Neural progenitor cell (in vitro differentiated cells): Measurements from ENCODE around the gene MAPK13. TPM values are rescaled to one million over a fixed set of nuclear protein-coding genes. Genes with fewer than 3 reads are reported as not detected.

Source experiments
- DNase-seq: peaks from one replicate; pipeline ENCODE4 v3.0.0-alpha.2; 2016; ENCODE audit warnings: low spot score
- H2AFZ ChIP-seq: fragments of 200-600 bp; sonication (generic); replicated peaks from 2 replicates; pipeline ENCODE4 v1.6.1; 2016; ENCODE audit warnings: antibody characterized with exemption
- H3F3A ChIP-seq: fragments of 200-600 bp; sonication (generic); 2 replicates; pipeline ENCODE4 v1.6.1; 2016; ENCODE audit warnings: antibody characterized with exemption, low read depth
- H3K27ac ChIP-seq: fragments of 200-600 bp; sonication (generic); 2 replicates; pipeline ENCODE4 v1.5.1; 2016; ENCODE audit warnings: mild to moderate bottlenecking
- H3K27me3 ChIP-seq: fragments of 200-600 bp; sonication (generic); 2 replicates; pipeline ENCODE4 v1.6.1; 2016; ENCODE audit warnings: mild to moderate bottlenecking, moderate library complexity
- H3K36me3 ChIP-seq: fragments of 200-600 bp; sonication (generic); 2 replicates; pipeline ENCODE4 v1.5.1; 2016
- H3K4me1 ChIP-seq: fragments of 200-600 bp; sonication (generic); 2 replicates; pipeline ENCODE4 v1.6.1; 2016; ENCODE audit warnings: mixed run types
- H3K4me2 ChIP-seq: fragments of 200-600 bp; sonication (generic); 2 replicates; pipeline ENCODE4 v1.6.1; 2016
- H3K4me3 ChIP-seq: fragments of 200-600 bp; sonication (generic); 2 replicates; pipeline ENCODE4 v1.5.1; 2016
- H3K79me2 ChIP-seq: fragments of 200-600 bp; sonication (generic); 2 replicates; pipeline ENCODE4 v1.6.1; 2016; ENCODE audit warnings: low read depth
- H3K9ac ChIP-seq: fragments of 200-600 bp; sonication (generic); 2 replicates; pipeline ENCODE4 v1.6.1; 2016
- H3K9me3 ChIP-seq: fragments of 200-600 bp; sonication (generic); 2 replicates; pipeline ENCODE4 v1.5.1; 2016; ENCODE audit warnings: low read depth
- H4K20me1 ChIP-seq: fragments of 200-600 bp; sonication (generic); 2 replicates; pipeline ENCODE4 v1.6.1; 2016; ENCODE audit warnings: low read depth
- H3K27ac Mint-ChIP-seq: 3 replicates; pipeline ENCODE4 v1.8.0; 2021; ENCODE audit warnings: mixed read lengths
- H3K27me3 Mint-ChIP-seq: 2 replicates; pipeline ENCODE4 v1.8.0; 2022; ENCODE audit warnings: low read depth, mild to moderate bottlenecking, inconsistent platforms, moderate library complexity, mixed read lengths; ENCODE audit not compliant: insufficient read depth
- H3K36me3 Mint-ChIP-seq: 3 replicates; pipeline ENCODE4 v1.8.0; 2021; ENCODE audit warnings: mixed read lengths
- H3K4me1 Mint-ChIP-seq: 3 replicates; pipeline ENCODE4 v1.8.0; 2021; ENCODE audit warnings: mixed read lengths
- H3K4me3 Mint-ChIP-seq: 3 replicates; pipeline ENCODE4 v1.8.0; 2021; ENCODE audit warnings: mild to moderate bottlenecking, moderate library complexity, mixed read lengths
- H3K9me3 Mint-ChIP-seq: 3 replicates; pipeline ENCODE4 v1.8.0; 2020; ENCODE audit warnings: mixed read lengths
- EZH2 ChIP-seq: fragments of 200-600 bp; sonication (generic); IDR thresholded peaks from 2 replicates; pipeline ENCODE4 v1.6.1; 2017; ENCODE audit warnings: antibody characterized with exemption, mild to moderate bottlenecking, moderate library complexity
- EZH2phosphoT487 ChIP-seq: fragments of 200-600 bp; sonication (generic); IDR thresholded peaks from 2 replicates; pipeline ENCODE4 v1.6.1; 2017; ENCODE audit warnings: antibody characterized with exemption
- total RNA-seq: library from RNA; depleted of rRNA; stranded (reverse); fragments of >200 nt; gene quantifications from 2 replicates; pipeline ENCODE4 v1.2.3, GENCODE V29; 2015; ENCODE audit warnings: low replicate concordance
- TF ChIP-seq, protein P1 (sequence below): fragments of 200-600 bp; sonication (generic); IDR thresholded peaks from 2 replicates; pipeline ENCODE4 v1.5.1; 2017; ENCODE audit warnings: antibody characterized with exemption, mild to moderate bottlenecking

Gene MAPK13
- total RNA-seq, 1 donor from 2014 or later = 0.13 TPM

DNA sequence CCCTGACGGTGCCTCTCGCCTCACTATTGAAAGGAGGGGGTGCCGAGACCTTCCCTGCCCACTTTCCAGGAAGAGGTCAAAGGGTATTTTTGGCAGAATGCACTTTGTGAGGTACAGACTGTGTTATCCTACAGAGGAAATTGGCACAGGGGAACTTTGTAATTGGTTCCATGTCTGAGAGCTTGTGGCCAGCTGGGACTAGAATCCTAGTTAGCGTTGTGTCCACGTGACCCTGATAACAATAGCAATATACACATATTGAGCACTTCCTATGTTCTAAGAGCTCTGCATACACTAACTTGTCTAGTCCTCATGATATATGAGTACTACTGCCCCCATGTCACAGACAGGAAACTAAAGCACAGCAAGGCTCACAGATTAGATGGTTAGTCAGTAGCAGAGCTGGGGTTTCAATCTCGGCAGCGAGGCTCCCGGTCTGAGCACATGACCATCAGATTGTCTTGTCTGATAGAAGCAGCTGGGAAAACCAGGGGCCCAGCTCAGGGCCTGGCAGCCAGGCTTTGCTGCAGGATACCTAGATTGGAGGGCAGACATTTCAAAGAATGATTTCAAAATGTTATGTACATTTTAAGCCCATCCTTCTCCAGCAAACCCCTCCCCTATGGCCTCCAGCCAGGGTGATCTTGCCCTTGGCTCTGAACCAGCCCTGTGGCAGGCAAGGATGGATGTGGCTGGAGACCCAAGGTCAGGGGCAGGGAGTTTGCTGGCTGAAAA, 1.4 kb downstream of the MAPK13 start:
- H3K27ac Mint-ChIP-seq = no peak overlapping the region
- Histone ChIP-seq H3K27me3 (peaks cover 41% of the 10 kb centered on the region), H3K9me3 (no peaks in the 10 kb centered on the region), H4K20me1 (no peaks in the 10 kb centered on the region), H3K36me3 (no peaks in the 10 kb centered on the region), H3K9ac (no peak overlapping the region), H3K4me1 (peaks cover 9% of the 10 kb centered on the region), H3K27ac (no peak overlapping the region), H3K4me3 (peak overlapping the region; percentile 48), H2AFZ (no peak overlapping the region), H3K79me2 (no peaks in the 10 kb centered on the region), H3K4me2 (peak overlapping the region; percentile 82), H3F3A (no peaks in the 10 kb centered on the region)
- H3K4me1 Mint-ChIP-seq = peaks cover 17% of the 10 kb centered on the region
- TF ChIP-seq EZH2phosphoT487 = no peak
- TF ChIP-seq, protein P1, sequence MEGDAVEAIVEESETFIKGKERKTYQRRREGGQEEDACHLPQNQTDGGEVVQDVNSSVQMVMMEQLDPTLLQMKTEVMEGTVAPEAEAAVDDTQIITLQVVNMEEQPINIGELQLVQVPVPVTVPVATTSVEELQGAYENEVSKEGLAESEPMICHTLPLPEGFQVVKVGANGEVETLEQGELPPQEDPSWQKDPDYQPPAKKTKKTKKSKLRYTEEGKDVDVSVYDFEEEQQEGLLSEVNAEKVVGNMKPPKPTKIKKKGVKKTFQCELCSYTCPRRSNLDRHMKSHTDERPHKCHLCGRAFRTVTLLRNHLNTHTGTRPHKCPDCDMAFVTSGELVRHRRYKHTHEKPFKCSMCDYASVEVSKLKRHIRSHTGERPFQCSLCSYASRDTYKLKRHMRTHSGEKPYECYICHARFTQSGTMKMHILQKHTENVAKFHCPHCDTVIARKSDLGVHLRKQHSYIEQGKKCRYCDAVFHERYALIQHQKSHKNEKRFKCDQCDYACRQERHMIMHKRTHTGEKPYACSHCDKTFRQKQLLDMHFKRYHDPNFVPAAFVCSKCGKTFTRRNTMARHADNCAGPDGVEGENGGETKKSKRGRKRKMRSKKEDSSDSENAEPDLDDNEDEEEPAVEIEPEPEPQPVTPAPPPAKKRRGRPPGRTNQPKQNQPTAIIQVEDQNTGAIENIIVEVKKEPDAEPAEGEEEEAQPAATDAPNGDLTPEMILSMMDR = no peak
- no peak for TF ChIP-seq EZH2
- no peak for DNase-seq
- H3K36me3 Mint-ChIP-seq = no peaks in the 10 kb centered on the region
- no peaks in the 10 kb centered on the region for H3K9me3 Mint-ChIP-seq
- H3K4me3 Mint-ChIP-seq = peak overlapping the region; percentile 21
- peaks cover 13% of the 10 kb centered on the region for H3K27me3 Mint-ChIP-seq

- H3K27ac Mint-ChIP-seq = peak overlapping the region; percentile 62
Measured at GRCh38 chr6:36132246-36132895, 2.1 kb downstream of the MAPK13 start.

DNA sequence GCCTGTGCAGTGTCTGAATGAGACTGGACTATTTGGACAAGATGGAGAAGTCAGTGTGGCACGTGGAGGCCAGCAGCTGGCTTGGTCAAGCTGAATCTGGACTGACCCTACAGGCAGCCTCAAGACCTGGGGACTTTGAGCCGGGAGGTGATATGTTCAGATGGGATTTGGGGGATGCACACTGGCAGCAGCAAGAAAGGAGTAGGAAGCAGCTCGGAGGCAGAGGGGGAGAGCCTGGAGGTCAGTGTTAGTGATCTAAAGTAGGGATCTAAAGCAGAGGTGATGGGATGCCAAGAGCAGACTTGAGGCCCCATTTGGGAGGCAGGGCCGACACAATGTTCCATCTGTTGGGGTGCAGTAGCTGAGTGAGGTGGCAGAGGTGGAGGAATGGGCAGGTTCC, 2.8 kb downstream of the MAPK13 start:
- Histone ChIP-seq H3K4me2 (no peak overlapping the region), H3K27ac (no peak overlapping the region), H3K4me1 (peaks cover 12% of the 10 kb centered on the region), H3K9ac (no peak overlapping the region), H3K79me2 (no peaks in the 10 kb centered on the region), H3K36me3 (no peaks in the 10 kb centered on the region), H3K27me3 (peaks cover 40% of the 10 kb centered on the region), H3K4me3 (no peak overlapping the region), H3F3A (no peaks in the 10 kb centered on the region), H4K20me1 (no peaks in the 10 kb centered on the region), H2AFZ (no peak overlapping the region), H3K9me3 (no peaks in the 10 kb centered on the region)
- Mint-ChIP-seq H3K27me3 (peaks cover 13% of the 10 kb centered on the region), H3K4me3 (no peak overlapping the region), H3K27ac (no peak overlapping the region), H3K9me3 (no peaks in the 10 kb centered on the region), H3K36me3 (no peaks in the 10 kb centered on the region), H3K4me1 (peaks cover 24% of the 10 kb centered on the region)
- TF ChIP-seq, protein P1 = no peak
- no peak for TF ChIP-seq EZH2
- no peak for DNase-seq

More at GRCh38 chr6:36132246-36132895, 2.1 kb downstream of the MAPK13 start:
- no peaks in the 10 kb centered on the region for H3K79me2 ChIP-seq
- H3K27me3 ChIP-seq = peaks cover 41% of the 10 kb centered on the region
- no peaks in the 10 kb centered on the region for H4K20me1 ChIP-seq
- no peak for DNase-seq
- H3K9me3 ChIP-seq = no peaks in the 10 kb centered on the region
- no peak overlapping the region for H3K4me2 ChIP-seq
- Mint-ChIP-seq H3K9me3 (no peaks in the 10 kb centered on the region), H3K4me1 (peaks cover 20% of the 10 kb centered on the region), H3K36me3 (no peaks in the 10 kb centered on the region), H3K27me3 (peaks cover 13% of the 10 kb centered on the region), H3K4me3 (no peak overlapping the region)
- no peak overlapping the region for H3K4me3 ChIP-seq
- H3K9ac ChIP-seq = no peak overlapping the region
- no peak overlapping the region for H3K27ac ChIP-seq
- TF ChIP-seq EZH2 = no peak
- TF ChIP-seq, protein P1 = no peak
- TF ChIP-seq EZH2phosphoT487 = no peak
- no peak overlapping the region for H2AFZ ChIP-seq
- peaks cover 9% of the 10 kb centered on the region for H3K4me1 ChIP-seq
- no peaks in the 10 kb centered on the region for H3F3A ChIP-seq
- H3K36me3 ChIP-seq = no peaks in the 10 kb centered on the region
